ENCODE data around the gene PTPRA. TPM values are rescaled to one million over a fixed set of nuclear protein-coding genes. Genes with fewer than 3 reads are reported as not detected.

The PTPRA gene
- polyA plus RNA-seq, 1 donor (not counting 4 experiments of a cell fraction or from before 2014, with no cell fraction given), result 53.3 TPM

DNA sequence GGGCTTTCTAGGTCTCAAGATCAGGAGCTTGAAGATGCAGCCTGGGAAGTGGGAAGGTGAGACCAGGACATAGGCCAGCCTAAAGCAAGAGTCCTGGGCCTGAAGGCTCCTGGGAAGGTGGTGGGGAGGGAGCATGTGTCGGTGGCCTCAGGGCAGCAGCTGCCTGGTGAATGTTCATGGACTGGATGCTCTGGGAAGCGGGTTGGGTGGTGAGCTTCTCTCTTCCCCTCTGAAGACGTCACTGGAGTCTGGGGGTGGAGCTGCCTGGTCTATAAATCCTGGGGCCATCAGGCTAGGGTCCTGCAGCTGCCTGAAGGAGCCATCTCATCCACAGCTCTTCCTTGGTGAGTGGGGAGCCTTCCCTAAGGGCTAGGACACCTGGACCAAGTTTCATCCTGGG lies 170.0 kb downstream of the PTPRA start, which contains the start of gene GNRH2:
Gene GNRH2 (plus strand): TSS at position 301 of the 400 bp plus-strand sequence. CDS start 793 bp downstream, outside the sequence.
- Histone ChIP-seq H3K9me1 (ENCODE audit: control insufficient read depth, extremely low read depth, insufficient read depth, low read length) (no peaks in the 10 kb centered on the region), H3K4me2 (ENCODE audit: control insufficient read depth, extremely low read depth, insufficient read depth, low read depth, low read length) (no peak within 1 kb of the TSS), H4K20me1 (ENCODE audit: control insufficient read depth, extremely low read depth, insufficient read depth, low read length) (no peaks in the 10 kb centered on the region), H3K9ac (ENCODE audit: control insufficient read depth, extremely low read depth, insufficient read depth, low read length) (no peak within 1 kb of the TSS), H2AFZ (ENCODE audit: control insufficient read depth, low read length) (no peak within 1 kb of the TSS), H3K27ac (ENCODE audit: control insufficient read depth, insufficient read depth, low read length) (no peak within 1 kb of the TSS), H3K27me3 (ENCODE audit: control insufficient read depth, extremely low read depth, insufficient read depth, low read length) (no peaks in the 10 kb centered on the region), H3K79me2 (ENCODE audit: control insufficient read depth, insufficient read depth, low read length) (peaks cover 14% of the 10 kb centered on the region), H3K9me3 (ENCODE audit: control insufficient read depth, low read depth, low read length) (no peaks in the 10 kb centered on the region), H3K36me3 (ENCODE audit: control insufficient read depth in 2 of 2, extremely low read depth in 1 of 2, insufficient read depth in 2 of 2, low read length in 2 of 2) (peaks cover 12 to 22% of the 10 kb centered on the region in 2 experiments), H3K4me3 (ENCODE audit: control insufficient read depth in 2 of 3, extremely low read depth in 1 of 3, insufficient read depth in 2 of 3, low read depth in 1 of 3, low read length in 3 of 3) (no peak within 1 kb of the TSS), H3K4me1 (ENCODE audit: control insufficient read depth, extremely low read depth, insufficient read depth, low read length) (no peaks in the 10 kb centered on the region)
- no peak for DNase-seq (ENCODE audit: low read depth, low spot score)
- no peak for FAIRE-seq
- dilution Hi-C loops (cut with MboI; ENCODE audit: extremely low pct_ligation_motif_present, low sequenced_read_pairs), result no loop called here
- TF ChIP-seq, protein P1, sequence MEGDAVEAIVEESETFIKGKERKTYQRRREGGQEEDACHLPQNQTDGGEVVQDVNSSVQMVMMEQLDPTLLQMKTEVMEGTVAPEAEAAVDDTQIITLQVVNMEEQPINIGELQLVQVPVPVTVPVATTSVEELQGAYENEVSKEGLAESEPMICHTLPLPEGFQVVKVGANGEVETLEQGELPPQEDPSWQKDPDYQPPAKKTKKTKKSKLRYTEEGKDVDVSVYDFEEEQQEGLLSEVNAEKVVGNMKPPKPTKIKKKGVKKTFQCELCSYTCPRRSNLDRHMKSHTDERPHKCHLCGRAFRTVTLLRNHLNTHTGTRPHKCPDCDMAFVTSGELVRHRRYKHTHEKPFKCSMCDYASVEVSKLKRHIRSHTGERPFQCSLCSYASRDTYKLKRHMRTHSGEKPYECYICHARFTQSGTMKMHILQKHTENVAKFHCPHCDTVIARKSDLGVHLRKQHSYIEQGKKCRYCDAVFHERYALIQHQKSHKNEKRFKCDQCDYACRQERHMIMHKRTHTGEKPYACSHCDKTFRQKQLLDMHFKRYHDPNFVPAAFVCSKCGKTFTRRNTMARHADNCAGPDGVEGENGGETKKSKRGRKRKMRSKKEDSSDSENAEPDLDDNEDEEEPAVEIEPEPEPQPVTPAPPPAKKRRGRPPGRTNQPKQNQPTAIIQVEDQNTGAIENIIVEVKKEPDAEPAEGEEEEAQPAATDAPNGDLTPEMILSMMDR (optimal IDR thresholded peaks at IDR 0.05 in 1 of 3, IDR thresholded peaks at IDR 0.05 in 1 of 3, conservative IDR thresholded peaks at IDR 0.05 in 1 of 3; ENCODE audit: extremely low read depth in 1 of 3, insufficient read depth in 2 of 3, low read length in 3 of 3), result no peak
- TF ChIP-seq EZH2 (IDR thresholded peaks at IDR 0.05; ENCODE audit: low read length), result no peak

DNA sequence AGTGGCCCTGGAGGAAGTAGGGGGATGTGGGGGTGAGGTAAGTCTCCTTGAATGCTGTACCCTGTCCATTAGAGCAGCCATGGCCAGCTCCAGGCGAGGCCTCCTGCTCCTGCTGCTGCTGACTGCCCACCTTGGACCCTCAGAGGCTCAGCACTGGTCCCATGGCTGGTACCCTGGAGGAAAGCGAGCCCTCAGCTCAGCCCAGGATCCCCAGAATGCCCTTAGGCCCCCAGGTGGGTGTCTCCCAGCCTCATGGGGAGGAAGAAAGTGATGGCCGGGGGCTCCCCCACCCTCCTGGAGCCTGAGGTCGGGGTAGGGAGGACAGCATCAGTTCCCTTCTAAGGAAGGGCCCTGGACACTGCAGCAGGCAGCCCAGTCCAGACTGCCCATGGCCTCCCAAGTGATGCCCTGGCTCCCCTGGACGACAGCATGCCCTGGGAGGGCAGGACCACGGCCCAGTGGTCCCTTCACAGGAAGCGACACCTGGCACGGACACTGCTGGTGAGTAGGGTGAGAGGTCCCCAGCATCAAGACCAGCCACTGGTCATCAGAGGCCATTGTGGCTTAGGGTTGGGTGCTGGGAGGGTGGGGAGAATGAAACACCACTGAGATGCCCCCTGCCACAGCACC lies 171.2 kb downstream of the PTPRA start:
- Histone ChIP-seq H2AFZ (ENCODE audit: control insufficient read depth, low read length) (no peak overlapping the region), H3K27ac (ENCODE audit: control insufficient read depth, insufficient read depth, low read length) (no peak overlapping the region), H3K9me3 (ENCODE audit: control insufficient read depth, low read depth, low read length) (no peaks in the 10 kb centered on the region), H3K9ac (ENCODE audit: control insufficient read depth, extremely low read depth, insufficient read depth, low read length) (no peak overlapping the region), H3K9me1 (ENCODE audit: control insufficient read depth, extremely low read depth, insufficient read depth, low read length) (no peaks in the 10 kb centered on the region), H3K27me3 (ENCODE audit: control insufficient read depth, extremely low read depth, insufficient read depth, low read length) (no peaks in the 10 kb centered on the region), H3K36me3 (ENCODE audit: control insufficient read depth in 2 of 2, extremely low read depth in 1 of 2, insufficient read depth in 2 of 2, low read length in 2 of 2) (peaks cover 14 to 17% of the 10 kb centered on the region in 2 experiments), H3K4me2 (ENCODE audit: control insufficient read depth, extremely low read depth, insufficient read depth, low read depth, low read length) (no peak overlapping the region), H4K20me1 (ENCODE audit: control insufficient read depth, extremely low read depth, insufficient read depth, low read length) (no peaks in the 10 kb centered on the region), H3K4me1 (ENCODE audit: control insufficient read depth, extremely low read depth, insufficient read depth, low read length) (no peaks in the 10 kb centered on the region), H3K79me2 (ENCODE audit: control insufficient read depth, insufficient read depth, low read length) (peaks cover 14% of the 10 kb centered on the region), H3K4me3 (ENCODE audit: control insufficient read depth in 2 of 3, extremely low read depth in 1 of 3, insufficient read depth in 2 of 3, low read depth in 1 of 3, low read length in 3 of 3) (no peak overlapping the region)
- DNase-seq (ENCODE audit: low read depth, low spot score) (no peak), FAIRE-seq (no peak)
- TF ChIP-seq, protein P1 (optimal IDR thresholded peaks at IDR 0.05 in 1 of 3, IDR thresholded peaks at IDR 0.05 in 1 of 3, conservative IDR thresholded peaks at IDR 0.05 in 1 of 3; ENCODE audit: extremely low read depth in 1 of 3, insufficient read depth in 2 of 3, low read length in 3 of 3), result no peak
- TF ChIP-seq EZH2 (IDR thresholded peaks at IDR 0.05; ENCODE audit: low read length), result no peak
- dilution Hi-C loops (cut with MboI; ENCODE audit: extremely low pct_ligation_motif_present, low sequenced_read_pairs), result no loop called here

Data from keratinocyte (primary cell).